Neuronal stem cell (in vitro differentiated cells): ENCODE results near the gene SHOC2.

Source experiments
- DNase-seq: peaks from one replicate; pipeline ENCODE4 v3.0.0-alpha.2; 2013; ENCODE audit warnings: low spot score
- H2AFZ ChIP-seq: one replicate; pipeline ENCODE4 v1.6.1; 2013; ENCODE audit warnings: mild to moderate bottlenecking, low read length, inconsistent platforms
- H2AK5ac ChIP-seq: 2 replicates; pipeline ENCODE4 v1.6.1; 2013; ENCODE audit warnings: low read depth, mild to moderate bottlenecking, inconsistent platforms, low read length, moderate library complexity, mixed read lengths
- H2BK120ac ChIP-seq: 2 replicates; pipeline ENCODE4 v1.6.1; 2013; ENCODE audit warnings: low read depth, mild to moderate bottlenecking, inconsistent platforms, low read length, moderate library complexity, mixed read lengths
- H2BK12ac ChIP-seq: one replicate; pipeline ENCODE4 v1.6.1; 2013; ENCODE audit warnings: low read length, inconsistent platforms
- H2BK15ac ChIP-seq: 2 replicates; pipeline ENCODE4 v1.6.1; 2013; ENCODE audit warnings: mild to moderate bottlenecking, low read length, inconsistent platforms, mixed read lengths
- H2BK5ac ChIP-seq: one replicate; pipeline ENCODE4 v1.6.1; 2013; ENCODE audit warnings: inconsistent platforms, mild to moderate bottlenecking, low read length, moderate library complexity
- H3K14ac ChIP-seq: one replicate; pipeline ENCODE4 v1.6.1; 2013; ENCODE audit warnings: low read length, inconsistent platforms
- H3K18ac ChIP-seq: 2 replicates; pipeline ENCODE4 v1.6.1; 2013; ENCODE audit warnings: low read length, inconsistent platforms
- H3K23ac ChIP-seq: 2 replicates; pipeline ENCODE4 v1.6.1; 2013; ENCODE audit warnings: low read depth, mild to moderate bottlenecking, mixed read lengths, low read length, inconsistent platforms; ENCODE audit not compliant: poor library complexity
- H3K27ac ChIP-seq: replicated peaks from 3 replicates; pipeline ENCODE4 v1.5.1; 2013; ENCODE audit warnings: low read length, inconsistent platforms
- H3K27me3 ChIP-seq, 3 experiments: 2 replicates each; pipeline ENCODE4 v1.6.1; 2013; ENCODE audit warnings: low read length in 3 of 3, mild to moderate bottlenecking in 2 of 3, inconsistent platforms in 1 of 3, low read depth in 1 of 3, mixed read lengths in 1 of 3, moderate library complexity in 1 of 3; ENCODE audit not compliant: control insufficient read depth in 3 of 3, insufficient read depth in 3 of 3
- H3K36me3 ChIP-seq, 2 donors: replicated peaks in 1 of 2; 2 replicates each; pipeline ENCODE4 v1.6.1; 2013; ENCODE audit warnings: low read length in 2 of 2; ENCODE audit not compliant: control insufficient read depth in 2 of 2, insufficient read depth in 2 of 2
- H3K4ac ChIP-seq: 2 replicates; pipeline ENCODE4 v1.6.1; 2013; ENCODE audit warnings: inconsistent platforms, mild to moderate bottlenecking, low read length, moderate library complexity
- H3K4me1 ChIP-seq, 2 donors: 1 replicate in 1 of 2; 2 replicates in 1 of 2; pipeline ENCODE4 v1.6.1; 2013; ENCODE audit warnings: low read length in 2 of 2, low read depth in 1 of 2; ENCODE audit not compliant: control insufficient read depth in 2 of 2, insufficient read depth in 1 of 2
- H3K4me2 ChIP-seq: one replicate; pipeline ENCODE4 v1.6.1; 2013; ENCODE audit warnings: mild to moderate bottlenecking, low read length, inconsistent platforms; ENCODE audit not compliant: insufficient read depth, poor library complexity, severe bottlenecking
- H3K4me3 ChIP-seq, 2 donors: 2 replicates each; pipeline ENCODE4 v1.5.1; 2013; ENCODE audit warnings: low read length in 2 of 2, mild to moderate bottlenecking in 2 of 2, inconsistent platforms in 1 of 2, moderate library complexity in 1 of 2
- H3K79me1 ChIP-seq: one replicate; pipeline ENCODE4 v1.6.1; 2013; ENCODE audit warnings: low read depth, mild to moderate bottlenecking, inconsistent platforms, low read length, moderate library complexity
- H3K9ac ChIP-seq: one replicate; pipeline ENCODE4 v1.6.1; 2013; ENCODE audit warnings: mild to moderate bottlenecking, low read depth, low read length, inconsistent platforms; ENCODE audit not compliant: poor library complexity
- H3K9me3 ChIP-seq, 2 donors: replicated peaks in 1 of 2; 2 replicates each; pipeline versions ENCODE3 to v1.6.1; 2013; ENCODE audit warnings: low read length in 2 of 2, mild to moderate bottlenecking in 2 of 2, inconsistent platforms in 1 of 2, low read depth in 1 of 2, mixed read lengths in 1 of 2, moderate library complexity in 1 of 2; ENCODE audit not compliant: control insufficient read depth in 2 of 2, insufficient read depth in 1 of 2
- H4K8ac ChIP-seq: one replicate; pipeline ENCODE4 v1.6.1; 2013; ENCODE audit warnings: low read depth, mild to moderate bottlenecking, inconsistent platforms, low read length, moderate library complexity
- H4K91ac ChIP-seq: one replicate; pipeline ENCODE4 v1.6.1; 2013; ENCODE audit warnings: low read length, low read depth, mild to moderate bottlenecking, inconsistent platforms; ENCODE audit not compliant: poor library complexity
- WGBS, 2 donors: extraction: QIAGEN DNeasy Blood & Tissue Kit; methylation state at CpG; one replicate each; pipeline ENCODE4 v1.1.7; 2013; ENCODE audit warnings: missing lambda C conversion rate in 2 of 2, mixed read lengths in 1 of 2; ENCODE audit not compliant: insufficient read length in 2 of 2, insufficient replicate concordance in 1 of 2; ENCODE audit errors: extremely low coverage in 2 of 2; 5-methylcytosine and 5-hydroxymethylcytosine counted together

SHOC2 gene

DNA sequence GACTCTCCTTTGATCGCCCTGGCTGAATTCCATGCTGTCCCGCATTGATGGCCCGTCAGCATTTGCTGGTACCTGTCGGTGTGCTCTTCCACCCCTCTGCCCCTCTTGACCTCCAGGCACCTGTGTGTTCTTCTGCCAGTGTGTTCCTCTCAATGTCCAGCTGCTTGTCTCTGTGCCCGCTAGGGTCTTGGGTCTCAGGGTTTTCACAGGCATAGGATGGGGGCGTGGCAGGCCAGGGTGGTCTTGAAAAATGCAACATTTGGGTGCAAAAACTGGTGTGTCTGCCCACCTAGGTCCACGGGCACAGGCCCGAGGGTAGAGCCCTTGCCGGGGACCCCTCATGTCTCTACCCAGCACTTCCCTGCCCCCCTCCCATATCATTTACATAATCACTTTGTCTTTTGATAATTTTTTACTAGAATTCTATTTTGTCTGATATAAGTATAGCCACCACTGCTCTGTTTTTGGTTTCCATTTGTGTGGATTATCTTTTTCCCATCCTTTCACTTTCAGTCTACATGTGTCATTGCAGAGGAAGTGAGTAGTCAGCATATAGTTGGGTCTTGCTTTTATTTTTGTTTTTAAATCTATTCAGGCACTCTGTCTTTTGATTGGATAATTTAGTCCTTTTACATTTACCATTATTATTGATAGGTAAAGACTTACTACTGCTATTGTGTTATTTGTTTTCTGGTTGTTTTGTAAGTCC, 110.8 kb downstream of the SHOC2 start:
- Histone ChIP-seq H3K27ac (no peak overlapping the region), H3K27me3 (no peaks in the 10 kb centered on the region), H3K18ac (no peak overlapping the region), H3K36me3 (no peaks in the 10 kb centered on the region), H3K9me3 (peaks cover 2 to 6% of the 10 kb centered on the region in 2 donors), H2AFZ (no peak overlapping the region), H3K4ac (no peak overlapping the region), H3K14ac (no peak overlapping the region), H3K9ac (no peak overlapping the region), H3K79me1 (peaks cover 2% of the 10 kb centered on the region), H3K4me1 (no peaks in the 10 kb centered on the region), H4K8ac (no peak overlapping the region), H2BK120ac (no peak overlapping the region), H4K91ac (no peak overlapping the region), H2BK15ac (no peak overlapping the region), H3K4me3 (no peak overlapping the region), H2BK12ac (no peak overlapping the region), H3K4me2 (no peak overlapping the region), H2BK5ac (no peak overlapping the region), H2AK5ac (no peak overlapping the region), H3K23ac (no peak overlapping the region)
- WGBS, 2 donors: no CpG with 5 or more reads among the region's 9 CpGs
- DNase-seq: no peak

DNA sequence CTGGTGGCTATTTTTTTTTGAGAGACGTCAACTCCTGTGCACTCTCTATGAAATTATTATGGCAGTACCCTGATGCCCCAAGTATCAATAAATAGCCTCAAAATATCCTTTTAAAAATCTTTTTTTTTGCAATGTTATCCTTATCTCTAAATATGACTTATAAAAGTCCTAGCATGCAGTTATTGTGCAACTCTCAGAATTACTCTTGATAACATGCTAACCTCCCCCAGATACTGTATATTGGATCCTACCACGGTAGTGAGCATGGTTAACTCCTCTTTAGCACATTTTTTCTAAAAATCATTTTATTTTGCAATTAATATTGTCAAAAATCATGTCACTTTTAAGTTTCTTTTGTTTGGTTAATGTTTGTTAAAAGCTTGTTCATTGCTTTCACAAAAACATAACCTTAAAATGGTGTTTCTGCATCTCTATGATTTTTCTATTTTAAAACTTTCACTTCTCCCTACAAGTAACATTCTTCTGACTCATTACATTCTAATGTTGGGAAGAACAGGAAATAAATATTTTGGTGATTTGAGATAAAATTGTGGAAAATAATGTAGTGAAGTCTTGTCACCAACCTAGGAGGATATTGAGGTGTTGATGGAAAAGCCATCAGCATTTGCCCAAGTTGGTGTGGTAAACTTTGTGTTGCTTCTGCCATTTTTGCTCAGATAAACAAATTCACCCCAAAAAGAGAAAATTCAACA, 115.3 kb downstream of the SHOC2 start:
- no peak overlapping the region for H2BK5ac ChIP-seq
- H2BK12ac ChIP-seq: no peak overlapping the region
- peaks cover 4 to 11% of the 10 kb centered on the region in 2 donors for H3K9me3 ChIP-seq
- H3K4me1 ChIP-seq: no peaks in the 10 kb centered on the region
- no peak overlapping the region for H3K9ac ChIP-seq
- no peak overlapping the region for H3K4me3 ChIP-seq
- H4K91ac ChIP-seq: no peak overlapping the region
- no peak overlapping the region for H3K23ac ChIP-seq
- no peak overlapping the region for H3K14ac ChIP-seq
- H2AK5ac ChIP-seq: no peak overlapping the region
- H3K4me2 ChIP-seq: no peak overlapping the region
- no peaks in the 10 kb centered on the region for H3K79me1 ChIP-seq
- no peak overlapping the region for H3K18ac ChIP-seq
- no peak overlapping the region for H2BK15ac ChIP-seq
- DNase-seq: no peak
- no peak overlapping the region for H3K27ac ChIP-seq
- no CpG with 5 or more reads among the region's 2 CpGs for WGBS, 2 donors
- H3K4ac ChIP-seq: no peak overlapping the region
- H3K36me3 ChIP-seq: no peaks in the 10 kb centered on the region
- H3K27me3 ChIP-seq: no peaks in the 10 kb centered on the region
- H4K8ac ChIP-seq: no peak overlapping the region
- H2BK120ac ChIP-seq: no peak overlapping the region
- no peak overlapping the region for H2AFZ ChIP-seq

DNA sequence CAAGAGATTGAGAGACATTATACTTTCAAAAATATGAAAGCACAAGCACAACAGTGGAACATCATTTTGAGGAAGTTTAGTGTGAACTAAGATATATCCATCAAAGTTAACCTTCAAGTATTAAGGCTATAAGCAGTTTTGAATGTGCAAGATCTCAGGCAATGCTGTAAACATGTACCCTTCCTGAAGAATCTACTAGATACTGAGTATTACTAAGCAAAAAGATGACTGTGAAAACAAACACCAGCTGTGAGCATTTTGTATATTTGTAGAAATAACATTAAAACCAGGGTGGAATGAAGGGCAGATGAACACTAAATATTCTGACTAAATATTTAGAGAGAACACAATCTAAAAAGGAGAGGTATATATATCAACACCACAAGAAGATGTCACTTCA, 116.1 kb downstream of the SHOC2 start:
- no peaks in the 10 kb centered on the region for H3K27me3 ChIP-seq
- no peak overlapping the region for H2AFZ ChIP-seq
- H3K4me3 ChIP-seq: no peak overlapping the region
- H2BK12ac ChIP-seq: no peak overlapping the region
- no peak overlapping the region for H2BK120ac ChIP-seq
- H4K8ac ChIP-seq: no peak overlapping the region
- no peak overlapping the region for H3K27ac ChIP-seq
- H3K14ac ChIP-seq: no peak overlapping the region
- no peak overlapping the region for H4K91ac ChIP-seq
- no peak overlapping the region for H3K4ac ChIP-seq
- H3K23ac ChIP-seq: no peak overlapping the region
- no peak overlapping the region for H2AK5ac ChIP-seq
- no peak overlapping the region for H3K4me2 ChIP-seq
- no peaks in the 10 kb centered on the region for H3K4me1 ChIP-seq
- H3K9me3 ChIP-seq: peaks cover 5 to 9% of the 10 kb centered on the region in 2 donors
- no peak overlapping the region for H2BK5ac ChIP-seq
- H2BK15ac ChIP-seq: no peak overlapping the region
- H3K18ac ChIP-seq: no peak overlapping the region
- no peaks in the 10 kb centered on the region for H3K79me1 ChIP-seq
- no peaks in the 10 kb centered on the region for H3K36me3 ChIP-seq
- no peak for DNase-seq
- no peak overlapping the region for H3K9ac ChIP-seq

DNA sequence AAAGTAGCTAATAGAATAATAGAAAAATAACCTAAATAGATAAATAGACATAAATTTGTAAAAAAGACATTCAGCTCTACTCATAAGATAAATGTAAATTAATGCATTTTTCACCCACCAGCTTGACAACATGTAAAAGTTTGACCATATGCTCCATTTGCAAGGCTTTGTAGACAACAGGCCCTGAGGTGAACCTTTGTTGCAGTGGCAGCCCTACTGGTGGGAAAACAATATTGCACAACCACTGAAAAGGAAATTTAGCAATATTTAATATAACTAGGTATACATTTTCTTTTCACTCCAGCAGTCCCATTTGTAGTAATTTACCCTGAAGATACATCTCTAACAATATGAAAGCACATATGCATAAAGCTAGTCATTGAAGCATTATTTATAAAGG, 118.5 kb downstream of the SHOC2 start:
- no peak overlapping the region for H2AK5ac ChIP-seq
- H3K14ac ChIP-seq: no peak overlapping the region
- H3K27me3 ChIP-seq: no peaks in the 10 kb centered on the region
- no peak overlapping the region for H4K8ac ChIP-seq
- H3K4me3 ChIP-seq: no peak overlapping the region
- no peak overlapping the region for H2AFZ ChIP-seq
- DNase-seq: no peak
- no peaks in the 10 kb centered on the region for H3K4me1 ChIP-seq
- no peaks in the 10 kb centered on the region for H3K79me1 ChIP-seq
- H3K4me2 ChIP-seq: no peak overlapping the region
- no peak overlapping the region for H2BK120ac ChIP-seq
- no peak overlapping the region for H4K91ac ChIP-seq
- no peak overlapping the region for H2BK15ac ChIP-seq
- no peak overlapping the region for H3K18ac ChIP-seq
- no peak overlapping the region for H3K27ac ChIP-seq
- H2BK5ac ChIP-seq: no peak overlapping the region
- no peak overlapping the region for H3K4ac ChIP-seq
- no peaks in the 10 kb centered on the region for H3K36me3 ChIP-seq
- no peak overlapping the region for H3K23ac ChIP-seq
- H2BK12ac ChIP-seq: no peak overlapping the region
- peaks cover 5 to 10% of the 10 kb centered on the region in 2 donors for H3K9me3 ChIP-seq
- H3K9ac ChIP-seq: no peak overlapping the region
